BLaER1 treated with 17β-estradiol and CSF1 and Interleukin-3, amounts not matched to agents 10 nM and 100 nM (cell line): ENCODE measurements around the gene HSD11B1L.

Experiments
- H3K27ac ChIP-seq, 11 experiments: shearing (Covaris generic); formaldehyde crosslinking; 2 replicates each; pipeline ENCODE4 v1.8.1; 2022
- H3K27me3 ChIP-seq, 11 experiments: shearing (Covaris generic); formaldehyde crosslinking; 2 replicates each; pipeline ENCODE4 v1.8.1; 2022
- H3K36me3 ChIP-seq, 11 experiments: shearing (Covaris generic); formaldehyde crosslinking; 2 replicates each; pipeline ENCODE4 v1.8.1; 2022
- H3K4me1 ChIP-seq, 10 experiments: shearing (Covaris generic); formaldehyde crosslinking; 2 replicates each; pipeline ENCODE4 v1.8.1; 2022
- H3K4me2 ChIP-seq, 11 experiments: shearing (Covaris generic); formaldehyde crosslinking; 2 replicates each; pipeline ENCODE4 v1.8.1; 2022
- H3K4me3 ChIP-seq, 10 experiments: shearing (Covaris generic); formaldehyde crosslinking; 2 replicates each; pipeline ENCODE4 v1.8.1; 2022
- H3K9ac ChIP-seq, 11 experiments: shearing (Covaris generic); formaldehyde crosslinking; 2 replicates each; pipeline ENCODE4 v1.8.1; 2022
- H3K9me3 ChIP-seq, 11 experiments: shearing (Covaris generic); formaldehyde crosslinking; replicated peaks in 1 of 11; 2 replicates each; pipeline ENCODE4 v1.8.1; 2022
- H4K20me1 ChIP-seq, 11 experiments: shearing (Covaris generic); formaldehyde crosslinking; 2 replicates each; pipeline ENCODE4 v1.8.1; 2022
- Cebpa-rat ChIP-seq, 11 experiments: shearing (Covaris generic); IDR thresholded peaks; 2 replicates each; pipeline ENCODE4 v1.8.1; 2022

The HSD11B1L gene

DNA sequence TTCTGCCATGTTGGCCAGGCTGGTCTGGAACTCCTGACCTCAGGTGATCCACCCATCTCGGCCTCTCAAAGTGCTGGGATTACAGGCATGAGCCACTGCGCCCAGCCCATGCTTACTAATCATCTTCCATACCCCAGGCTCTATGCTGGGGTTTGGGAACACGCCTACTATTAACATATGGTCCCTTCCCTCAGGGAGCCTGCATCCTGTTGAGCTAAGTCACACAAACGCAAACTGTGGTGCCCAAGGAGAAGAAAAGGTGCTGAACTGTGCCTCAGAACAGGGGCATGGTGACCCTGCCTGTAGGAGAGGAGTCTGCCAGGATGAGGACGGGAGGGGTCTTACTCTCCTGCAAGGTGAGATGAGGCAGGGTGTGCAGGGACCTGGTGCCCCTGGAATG, 6.1 kb upstream of the HSD11B1L start:
- Histone ChIP-seq H3K27ac (no peak overlapping the region), H3K4me3 (no peak overlapping the region), H3K9ac (no peak overlapping the region), H3K9me3 (no peaks in the 10 kb centered on the region), H3K27me3 (no peaks in the 10 kb centered on the region), H3K4me1 (peaks cover 7 to 10% (median 9%) of the 10 kb centered on the region in 10 experiments), H4K20me1 (peaks cover under 1 to 58% (median 24%) of the 10 kb centered on the region in 11 experiments; a peak in 20 of 22 replicates), H3K4me2 (no peak overlapping the region), H3K36me3 (peaks cover 31 to 71% (median 43%) of the 10 kb centered on the region in 11 experiments)
- TF ChIP-seq Cebpa-rat (IDR thresholded peaks at IDR 0.05) = no peak

DNA sequence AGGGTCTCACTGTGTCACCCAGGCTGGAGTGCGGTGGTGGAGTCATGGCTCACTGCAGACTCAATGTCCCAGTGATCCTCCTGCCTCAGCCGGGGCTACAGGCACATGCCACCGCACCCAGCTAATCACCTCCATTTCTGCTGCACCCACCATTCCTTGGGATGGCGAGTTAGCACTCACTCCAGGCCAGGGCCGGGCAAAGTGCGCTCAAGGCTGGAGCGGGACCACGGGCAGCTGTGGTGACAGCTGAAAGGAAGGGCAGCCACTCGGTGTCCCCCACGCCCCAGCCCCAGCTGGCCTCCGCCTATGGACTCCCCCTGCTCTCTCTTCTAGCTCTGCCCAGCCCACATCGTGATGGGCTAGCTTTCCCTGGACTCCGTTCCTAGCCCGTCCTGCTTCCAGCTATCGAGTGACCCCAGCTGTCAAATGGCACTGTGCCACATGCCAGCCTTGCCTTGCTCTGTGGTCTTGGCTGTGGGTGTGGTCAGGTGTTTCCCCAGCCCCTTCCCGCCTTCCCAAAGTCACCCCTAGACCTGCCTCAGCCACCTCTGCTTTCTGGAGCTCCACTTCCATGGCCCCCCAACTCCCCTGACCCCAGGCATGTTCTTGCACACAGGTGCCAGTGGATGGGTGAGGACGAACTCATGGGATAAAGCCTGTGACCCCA, 4.6 kb upstream of the HSD11B1L start:
- TF ChIP-seq Cebpa-rat (IDR thresholded peaks at IDR 0.05) = no peak
- Histone ChIP-seq H3K36me3 (peaks cover 18 to 56% (median 28%) of the 10 kb centered on the region in 11 experiments), H3K4me2 (no peak overlapping the region), H4K20me1 (peaks cover 0 to 43% (median 14%) of the 10 kb centered on the region in 11 experiments; a peak in 10 of 22 replicates), H3K27me3 (no peaks in the 10 kb centered on the region), H3K9me3 (no peaks in the 10 kb centered on the region), H3K4me3 (no peak overlapping the region), H3K9ac (no peak overlapping the region), H3K27ac (no peak overlapping the region), H3K4me1 (peaks cover 12 to 15% (median 13%) of the 10 kb centered on the region in 10 experiments)

DNA sequence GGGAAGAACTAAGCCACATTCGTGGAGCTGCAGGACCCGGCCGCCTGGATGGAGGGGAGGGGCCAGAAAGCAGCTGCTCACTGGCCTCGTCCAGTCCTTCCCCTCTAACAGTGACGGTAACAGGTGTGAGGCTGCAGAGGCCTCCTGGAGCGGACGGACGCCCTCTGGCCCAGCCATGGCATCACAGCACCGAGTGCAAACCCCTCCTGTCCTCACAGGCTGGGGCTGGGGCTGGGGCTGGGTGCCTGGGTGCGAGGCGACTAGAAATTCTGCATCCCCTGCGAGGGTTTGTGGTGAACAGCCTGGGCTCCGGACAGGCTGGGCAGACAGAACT, 4.1 kb upstream of the HSD11B1L start:
- H3K27ac ChIP-seq = no peak overlapping the region

DNA sequence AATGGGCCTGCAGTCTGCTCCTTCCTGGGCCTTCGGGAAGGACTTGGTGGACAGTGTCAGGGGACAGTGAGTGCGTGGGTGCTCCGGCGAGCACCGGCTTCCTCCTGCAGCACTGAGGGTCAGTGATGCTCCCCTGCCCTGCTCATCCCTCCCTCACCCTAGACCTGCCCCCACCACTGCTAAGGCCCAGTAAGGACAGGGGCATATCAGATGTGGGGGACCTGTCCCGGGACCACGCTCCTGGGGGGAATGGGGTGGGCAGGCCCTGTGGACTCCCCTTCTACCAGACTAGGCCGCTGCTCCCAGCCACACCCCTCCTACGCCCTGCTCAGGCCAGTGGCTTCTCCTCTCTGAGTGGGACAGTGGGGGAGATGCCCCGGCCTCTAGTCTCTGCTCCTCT, 3.7 kb upstream of the HSD11B1L start:
- Histone ChIP-seq H3K9ac (no peak overlapping the region), H3K4me2 (no peak overlapping the region), H4K20me1 (peaks cover 0 to 34% (median 5%) of the 10 kb centered on the region in 11 experiments; a peak in 9 of 22 replicates), H3K4me1 (peaks cover 15 to 23% (median 18%) of the 10 kb centered on the region in 10 experiments), H3K27me3 (no peaks in the 10 kb centered on the region), H3K9me3 (no peaks in the 10 kb centered on the region), H3K36me3 (peaks cover 10 to 47% (median 19%) of the 10 kb centered on the region in 11 experiments), H3K4me3 (no peak overlapping the region), H3K27ac (no peak overlapping the region)
- TF ChIP-seq Cebpa-rat (IDR thresholded peaks at IDR 0.05) = no peak

More for the DNA sequence above, 4.1 kb upstream of the HSD11B1L start:
- Histone ChIP-seq H3K4me3 (no peak overlapping the region), H3K9ac (no peak overlapping the region), H3K4me1 (peaks cover 15 to 20% (median 17%) of the 10 kb centered on the region in 10 experiments), H3K36me3 (peaks cover 14 to 51% (median 23%) of the 10 kb centered on the region in 11 experiments), H3K9me3 (no peaks in the 10 kb centered on the region), H3K4me2 (no peak overlapping the region), H4K20me1 (peaks cover 0 to 38% (median 9%) of the 10 kb centered on the region in 11 experiments; a peak in 9 of 22 replicates), H3K27me3 (no peaks in the 10 kb centered on the region)
- TF ChIP-seq Cebpa-rat (IDR thresholded peaks at IDR 0.05) = no peak

DNA sequence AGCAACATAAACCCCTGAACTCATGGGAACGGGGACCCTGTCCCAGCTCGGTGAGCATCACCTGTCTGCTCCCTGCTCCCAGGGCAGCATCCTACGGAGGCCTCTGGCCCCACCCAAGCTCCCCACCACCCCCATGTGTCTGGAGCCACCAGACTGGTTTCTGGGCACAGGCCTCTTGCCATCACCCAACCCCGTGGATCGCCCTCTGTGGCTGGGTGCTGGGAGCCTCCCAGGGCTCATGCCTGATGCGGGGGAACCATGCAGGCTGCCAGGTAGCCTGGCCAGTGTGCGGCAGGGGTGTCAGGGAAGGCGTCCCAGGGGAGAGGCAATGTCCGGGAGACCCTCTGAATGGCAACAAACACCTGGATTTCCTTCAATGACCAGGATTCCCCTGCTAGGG, 3.2 kb upstream of the HSD11B1L start:
- H3K9ac ChIP-seq = no peak overlapping the region
- H3K36me3 ChIP-seq = peaks cover 6 to 42% (median 15%) of the 10 kb centered on the region in 11 experiments; a peak in 18 of 22 replicates
- no peaks in the 10 kb centered on the region for H3K9me3 ChIP-seq
- no peak for TF ChIP-seq Cebpa-rat (IDR thresholded peaks at IDR 0.05)
- no peak overlapping the region for H3K4me3 ChIP-seq
- peaks cover 15 to 23% (median 18%) of the 10 kb centered on the region in 10 experiments for H3K4me1 ChIP-seq
- no peak overlapping the region for H3K27ac ChIP-seq
- peaks cover 0 to 31% (median 4%) of the 10 kb centered on the region in 11 experiments; a peak in 8 of 22 replicates for H4K20me1 ChIP-seq
- H3K27me3 ChIP-seq = no peaks in the 10 kb centered on the region
- H3K4me2 ChIP-seq = no peak overlapping the region

DNA sequence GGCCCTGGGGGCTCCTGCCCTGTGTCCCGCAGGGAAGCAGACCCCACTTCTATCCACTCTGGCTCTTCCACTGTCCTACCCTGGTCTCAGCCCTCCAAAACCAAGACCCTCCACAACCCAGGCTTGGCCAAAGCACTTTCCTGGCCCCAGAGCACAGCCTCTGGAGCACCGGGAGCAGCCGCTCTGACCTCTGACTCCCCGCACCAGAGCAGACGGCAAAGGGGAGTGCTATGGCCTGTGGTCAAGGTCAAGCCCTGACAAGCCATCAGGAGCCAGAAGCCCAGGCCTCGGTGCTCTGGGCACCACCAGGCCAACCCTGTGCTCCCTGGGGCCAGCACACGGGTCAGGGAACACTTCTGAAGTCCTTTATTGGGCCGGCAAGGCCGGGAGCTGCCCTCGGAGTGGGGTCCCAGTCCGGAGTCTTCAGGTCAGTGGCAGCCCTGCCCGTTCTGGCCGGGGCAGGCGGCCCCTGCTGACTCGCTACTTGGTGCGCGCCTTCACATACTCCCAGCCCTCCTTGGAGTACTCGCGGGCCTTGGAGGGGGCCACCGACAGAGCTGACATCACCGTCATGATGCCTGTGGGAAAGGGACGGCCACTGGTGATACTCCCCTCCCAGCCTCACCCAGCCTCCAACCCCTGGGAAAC, 2.6 kb upstream of the HSD11B1L start:
- H3K9me3 ChIP-seq = no peaks in the 10 kb centered on the region
- peaks cover 0 to 36% (median 9%) of the 10 kb centered on the region in 11 experiments; a peak in 13 of 22 replicates for H3K36me3 ChIP-seq
- H3K27me3 ChIP-seq = no peaks in the 10 kb centered on the region
- no peak overlapping the region for H3K9ac ChIP-seq
- H4K20me1 ChIP-seq = peaks cover 0 to 31% (median 4%) of the 10 kb centered on the region in 11 experiments; a peak in 7 of 22 replicates
- no peak for TF ChIP-seq Cebpa-rat (IDR thresholded peaks at IDR 0.05)
- H3K4me2 ChIP-seq = no peak overlapping the region
- H3K4me3 ChIP-seq = no peak overlapping the region
- peaks cover 15 to 23% (median 18%) of the 10 kb centered on the region in 10 experiments for H3K4me1 ChIP-seq
- H3K27ac ChIP-seq = no peak overlapping the region

DNA sequence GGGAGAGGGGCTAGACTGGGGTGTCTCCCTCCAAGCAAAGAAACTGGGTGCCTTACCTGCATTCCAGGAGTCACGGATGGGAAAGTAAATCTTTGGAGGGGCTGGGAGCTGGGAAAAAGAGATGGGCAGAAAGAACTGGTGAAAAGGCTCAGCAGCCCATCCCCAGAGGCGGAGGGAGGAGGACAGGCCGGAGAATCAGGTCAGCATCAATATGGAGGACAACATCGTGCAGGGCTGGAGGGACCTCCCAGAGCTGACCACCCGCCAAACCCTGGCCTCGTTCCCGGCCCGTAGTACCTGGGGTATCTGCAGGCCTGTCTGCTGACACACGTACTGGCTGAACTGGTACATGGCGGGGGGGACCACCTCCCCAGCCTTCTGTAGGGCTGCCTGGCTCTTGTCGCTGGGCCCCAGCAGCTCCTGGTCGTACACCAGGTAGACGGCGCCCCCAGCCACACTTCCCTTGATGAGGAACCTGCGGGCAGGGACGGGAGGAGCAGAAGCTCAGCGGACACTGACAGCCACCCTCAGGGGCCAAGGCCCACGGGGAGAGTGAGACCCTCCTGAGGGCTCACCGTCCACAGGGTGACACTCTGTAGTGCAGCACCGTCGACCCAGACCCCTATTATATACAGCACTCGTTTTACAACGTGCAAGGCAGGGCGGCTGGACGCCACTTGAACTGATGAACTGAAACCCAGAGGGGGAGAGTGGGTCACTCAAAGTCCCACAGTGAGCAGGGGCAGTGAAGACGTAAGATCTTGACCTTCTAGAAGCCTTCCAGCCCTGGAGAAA, 1.3 kb upstream of the HSD11B1L start:
- no peaks in the 10 kb centered on the region for H3K27me3 ChIP-seq
- peak overlapping the region; percentile 84 to 93 (median 92) for H3K9ac ChIP-seq
- TF ChIP-seq Cebpa-rat (IDR thresholded peaks at IDR 0.05) = no peak
- no peaks in the 10 kb centered on the region for H3K9me3 ChIP-seq
- peaks cover 0 to 36% (median 9%) of the 10 kb centered on the region in 11 experiments; a peak in 10 of 22 replicates for H3K36me3 ChIP-seq
- H3K4me3 ChIP-seq = peak overlapping the region; percentile 81 to 95 (median 90)
- peak overlapping the region; percentile 85 to 100 (median 94) for H3K4me2 ChIP-seq
- H4K20me1 ChIP-seq = peaks cover 0 to 31% (median 4%) of the 10 kb centered on the region in 11 experiments; a peak in 7 of 22 replicates
- H3K27ac ChIP-seq = peak overlapping the region; percentile 71 to 93 (median 87)
- H3K4me1 ChIP-seq = peaks cover 15 to 23% (median 18%) of the 10 kb centered on the region in 10 experiments

DNA sequence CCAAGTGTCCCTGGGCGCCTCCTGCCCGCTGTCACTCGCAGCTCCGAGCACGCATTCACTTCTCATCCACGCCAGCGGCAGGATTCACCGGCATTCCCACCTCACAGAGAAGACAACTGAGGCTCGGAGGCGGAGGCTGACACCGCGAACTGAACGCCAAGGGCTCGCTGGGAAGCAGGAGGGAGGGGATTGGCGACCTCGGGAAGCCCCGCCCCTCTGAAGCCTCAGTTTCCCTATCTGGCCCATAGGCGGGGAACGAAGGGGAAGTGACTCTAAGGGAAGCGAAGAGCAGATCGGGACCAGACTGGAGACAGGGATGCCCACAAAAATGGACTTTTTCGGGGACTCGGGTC, 767 bp upstream of the HSD11B1L start:
- H3K4me3 ChIP-seq = peak overlapping the region; percentile 81 to 95 (median 90)
- H3K9ac ChIP-seq = peak overlapping the region; percentile 84 to 93 (median 92)
- H3K4me1 ChIP-seq = peaks cover 15 to 23% (median 18%) of the 10 kb centered on the region in 10 experiments
- H3K27ac ChIP-seq = peak overlapping the region; percentile 71 to 93 (median 87)
- no peaks in the 10 kb centered on the region for H3K27me3 ChIP-seq
- H3K36me3 ChIP-seq = peaks cover 0 to 31% (median 9%) of the 10 kb centered on the region in 11 experiments; a peak in 10 of 22 replicates
- peak overlapping the region; percentile 85 to 100 (median 94) for H3K4me2 ChIP-seq
- H3K9me3 ChIP-seq = no peaks in the 10 kb centered on the region
- no peak for TF ChIP-seq Cebpa-rat (IDR thresholded peaks at IDR 0.05)
- peaks cover 0 to 25% (median under 1%) of the 10 kb centered on the region in 11 experiments; a peak in 7 of 22 replicates for H4K20me1 ChIP-seq
